NCI-H446 treated with DMSO at 0.1 percent for 48 hours (cell line): ENCODE measurements around the gene PARS2.

Experiments used
- DNase-seq: peaks from one replicate; lab custom pipeline; 2025; lab: John Stamatoyannopoulos, UW

The PARS2 gene

GRCh38 chr1:54736685-54737084, 27.6 kb downstream of the PARS2 start:
- no peak for DNase-seq

- no peak for DNase-seq
Measured at GRCh38 chr1:54728027-54728426, 36.3 kb downstream of the PARS2 start.

GRCh38 chr1:54724771-54725170, 39.6 kb downstream of the PARS2 start:
- no peak for DNase-seq

GRCh38 chr1:54723985-54724384, 40.3 kb downstream of the PARS2 start:
- no peak for DNase-seq

GRCh38 chr1:54721719-54722118, 42.6 kb downstream of the PARS2 start:
- DNase-seq = no peak

GRCh38 chr1:54716299-54717047, 47.9 kb downstream of the PARS2 start:
- DNase-seq = no peak

- DNase-seq = peak; percentile 75
Measured at GRCh38 chr1:54715493-54716298, 48.6 kb downstream of the PARS2 start, which contains the start of gene TTC4. TTC4 (plus strand) TSS chr1:54715861; CDS start chr1:54715909, 48 bp downstream.

GRCh38 chr1:54714881-54715492, 49.3 kb downstream of the PARS2 start:
- DNase-seq = no peak

GRCh38 chr1:54711536-54711935, 52.8 kb downstream of the PARS2 start:
- DNase-seq = no peak

- no peak for DNase-seq
Measured at GRCh38 chr1:54710841-54711240, 53.5 kb downstream of the PARS2 start.

GRCh38 chr1:54710434-54710833, 53.9 kb downstream of the PARS2 start:
- DNase-seq = no peak

- no peak for DNase-seq
Measured at GRCh38 chr1:54709547-54710292, 54.6 kb downstream of the PARS2 start.

GRCh38 chr1:54708385-54708784, 55.9 kb downstream of the PARS2 start:
- no peak for DNase-seq
